ENCODE results near the gene EEPD1. TPM values are rescaled to one million over a fixed set of nuclear protein-coding genes. Genes with fewer than 3 reads are reported as not detected.
"Not testable (repeated sequence)": the region's sequence is repeated elsewhere in the genome, so short reads cannot be mapped to it uniquely, and the experiment has no call there.

EEPD1 gene
- total RNA-seq, 1 donor from 2014 or later: 14.0 TPM

- intact Hi-C loops (cut with DNase I): loop anchor here (2.0 to 10.0 kb wide), 4 partner anchors 35 to 313 kb away; partner anchors contain the start of genes EEPD1 and SEPTIN7
- H3K36me3 ChIP-seq: no peaks in the 10 kb centered on the region
Measured at GRCh38 chr7:36117203-36117840, 35.7 kb upstream of the EEPD1 start.

DNA sequence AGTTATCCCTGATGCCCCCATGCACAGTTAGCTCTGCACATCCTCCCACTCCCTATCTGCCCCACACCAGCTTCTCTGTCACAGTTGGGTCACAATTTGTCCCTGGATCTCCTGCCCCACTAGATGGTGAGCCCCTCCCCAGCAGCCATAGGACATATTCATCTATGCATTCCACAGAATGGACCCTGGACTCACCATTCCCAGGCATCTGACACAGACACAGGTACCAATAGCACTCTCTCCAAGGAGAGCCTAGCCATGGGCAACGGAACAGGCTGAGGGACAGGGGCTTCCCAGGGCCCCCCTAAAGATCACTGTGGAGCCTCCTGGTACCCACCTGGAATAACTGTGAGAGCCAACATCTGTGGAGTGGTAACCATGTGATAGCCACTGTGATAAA lies 34.7 kb upstream of the EEPD1 start:
- intact Hi-C loops (cut with DNase I): loop anchor here (5.0 to 10.0 kb wide), 3 partner anchors 71 to 314 kb away; partner anchors contain the start of gene SEPTIN7
- Histone ChIP-seq H3K36me3 (no peaks in the 10 kb centered on the region), H3K4me3 (no peak overlapping the region), H3K27me3 (no peaks in the 10 kb centered on the region), H3K27ac (peak overlapping the region; percentile 78 to 82), H3K4me1 (peaks cover 24 to 45% of the 10 kb centered on the region in 2 donors), H3K9me3 (no peaks in the 10 kb centered on the region)
- no peak for DNase-seq (ENCODE audit: low spot score in 2 of 2)
- TF ChIP-seq, protein P1, sequence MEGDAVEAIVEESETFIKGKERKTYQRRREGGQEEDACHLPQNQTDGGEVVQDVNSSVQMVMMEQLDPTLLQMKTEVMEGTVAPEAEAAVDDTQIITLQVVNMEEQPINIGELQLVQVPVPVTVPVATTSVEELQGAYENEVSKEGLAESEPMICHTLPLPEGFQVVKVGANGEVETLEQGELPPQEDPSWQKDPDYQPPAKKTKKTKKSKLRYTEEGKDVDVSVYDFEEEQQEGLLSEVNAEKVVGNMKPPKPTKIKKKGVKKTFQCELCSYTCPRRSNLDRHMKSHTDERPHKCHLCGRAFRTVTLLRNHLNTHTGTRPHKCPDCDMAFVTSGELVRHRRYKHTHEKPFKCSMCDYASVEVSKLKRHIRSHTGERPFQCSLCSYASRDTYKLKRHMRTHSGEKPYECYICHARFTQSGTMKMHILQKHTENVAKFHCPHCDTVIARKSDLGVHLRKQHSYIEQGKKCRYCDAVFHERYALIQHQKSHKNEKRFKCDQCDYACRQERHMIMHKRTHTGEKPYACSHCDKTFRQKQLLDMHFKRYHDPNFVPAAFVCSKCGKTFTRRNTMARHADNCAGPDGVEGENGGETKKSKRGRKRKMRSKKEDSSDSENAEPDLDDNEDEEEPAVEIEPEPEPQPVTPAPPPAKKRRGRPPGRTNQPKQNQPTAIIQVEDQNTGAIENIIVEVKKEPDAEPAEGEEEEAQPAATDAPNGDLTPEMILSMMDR (IDR thresholded peaks at IDR 0.05): no peak

More at GRCh38 chr7:36117203-36117840, 35.7 kb upstream of the EEPD1 start:
- Histone ChIP-seq H3K27me3 (no peaks in the 10 kb centered on the region), H3K27ac (peak overlapping the region; percentile 78 to 82), H3K9me3 (no peaks in the 10 kb centered on the region), H3K4me1 (peaks cover 24 to 45% of the 10 kb centered on the region in 2 donors), H3K4me3 (no peak overlapping the region)
- TF ChIP-seq, protein P1 (IDR thresholded peaks at IDR 0.05): no peak
- no peak for DNase-seq (ENCODE audit: low spot score in 2 of 2)

DNA sequence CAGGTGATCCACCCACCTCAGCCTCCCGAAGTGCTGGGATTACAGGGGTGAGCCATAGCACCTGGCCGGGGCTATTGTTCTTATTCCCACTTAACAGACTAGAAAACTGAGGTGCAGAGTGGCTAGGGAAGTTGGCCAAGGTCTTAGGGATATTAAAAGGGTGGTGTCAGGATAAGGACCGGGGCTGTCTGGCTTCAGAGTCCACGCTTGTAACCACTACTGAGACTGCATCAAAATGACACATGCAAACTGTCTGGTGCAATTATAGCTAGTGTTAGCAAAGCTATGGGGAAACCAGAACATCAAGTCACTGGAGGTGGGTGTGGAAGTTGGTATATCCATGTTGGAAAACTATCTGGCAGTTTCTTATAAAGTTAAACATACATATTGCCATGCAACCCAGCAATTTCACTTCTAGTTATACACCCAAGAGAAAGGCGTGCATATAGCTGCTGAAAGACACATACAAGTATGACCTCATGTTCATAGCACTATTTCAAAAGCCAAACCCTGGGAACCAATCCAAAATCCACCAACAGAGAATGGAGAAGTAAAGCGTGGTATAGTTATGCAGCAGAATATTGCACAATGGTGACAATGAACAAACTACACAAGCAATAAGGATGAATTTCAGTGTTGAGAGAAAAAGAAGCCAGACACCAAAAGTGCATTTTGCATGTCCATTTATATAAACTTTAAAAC lies 33.9 kb upstream of the EEPD1 start:
- TF ChIP-seq, protein P1 (IDR thresholded peaks at IDR 0.05): no peak
- Histone ChIP-seq H3K27ac (peak overlapping the region in 1 of 2 donors; percentile 78), H3K27me3 (no peaks in the 10 kb centered on the region), H3K4me3 (no peak overlapping the region), H3K4me1 (peaks cover 24 to 45% of the 10 kb centered on the region in 2 donors), H3K36me3 (no peaks in the 10 kb centered on the region), H3K9me3 (no peaks in the 10 kb centered on the region)
- DNase-seq (ENCODE audit: low spot score in 2 of 2): no peak
- intact Hi-C loops (cut with DNase I): loop anchor here (1.0 to 10.0 kb wide), 4 partner anchors 9 to 314 kb away; partner anchors contain the start of gene SEPTIN7

- H3K4me3 ChIP-seq; H3K36me3 ChIP-seq; H3K27me3 ChIP-seq; H3K27ac ChIP-seq; DNase-seq (ENCODE audit: low spot score in 2 of 2); H3K9me3 ChIP-seq: not testable (repeated sequence)
- intact Hi-C loops (cut with DNase I): loop anchor here (1.0 to 10.0 kb wide), 4 partner anchors 8 to 315 kb away; partner anchors contain the start of gene SEPTIN7
- peaks cover 24 to 45% of the 10 kb centered on the region in 2 donors for H3K4me1 ChIP-seq
Measured at GRCh38 chr7:36119983-36120646, 32.9 kb upstream of the EEPD1 start.

GRCh38 chr7:36125630-36126029 lies 27.4 kb upstream of the EEPD1 start:
- H3K4me1 ChIP-seq: peaks cover 6 to 15% of the 10 kb centered on the region in 2 donors
- H3K9me3 ChIP-seq; H3K4me3 ChIP-seq; H3K27ac ChIP-seq; H3K27me3 ChIP-seq; H3K36me3 ChIP-seq; DNase-seq (ENCODE audit: low spot score in 2 of 2): not testable (repeated sequence)
- intact Hi-C loops (cut with DNase I): loop anchor here (5.0 kb wide), 1 partner anchor 138 kb away; no protein-coding TSS in a partner anchor

DNA sequence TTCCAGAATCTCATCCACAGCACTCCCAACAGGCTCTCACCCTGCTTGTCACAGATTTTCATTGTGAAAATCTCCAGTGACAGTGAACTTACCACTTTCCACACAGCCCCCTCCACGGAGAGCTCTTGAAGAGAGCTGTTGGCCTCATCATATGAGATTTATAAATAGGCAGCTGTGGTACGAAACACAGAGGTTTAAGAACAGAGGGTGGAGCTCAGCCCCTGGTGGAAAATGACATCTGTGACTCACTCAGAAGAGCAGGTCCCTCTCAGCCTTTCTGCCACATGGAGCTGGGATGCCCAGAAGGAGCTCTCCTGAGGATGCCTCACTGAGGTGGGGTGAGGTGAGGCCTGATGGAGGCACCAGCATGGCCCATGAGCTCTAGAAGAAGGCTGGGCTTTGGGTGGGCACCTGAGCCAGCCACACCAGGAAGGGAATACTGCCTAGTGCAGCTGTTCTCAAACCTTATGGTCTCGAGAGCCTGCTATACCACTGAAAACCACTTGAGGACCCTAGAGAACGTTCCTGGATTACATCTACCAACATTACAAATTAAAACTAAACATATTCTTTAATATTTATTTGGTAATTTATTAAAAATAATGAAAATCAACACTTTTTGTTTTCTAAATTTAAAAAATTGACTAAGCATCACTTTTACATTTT lies 25.8 kb upstream of the EEPD1 start:
- Histone ChIP-seq H3K9me3 (no peaks in the 10 kb centered on the region), H3K4me1 (peaks cover 6 to 15% of the 10 kb centered on the region in 2 donors), H3K4me3 (no peak overlapping the region), H3K36me3 (no peaks in the 10 kb centered on the region), H3K27ac (peak overlapping the region in 1 of 2 donors; percentile 33), H3K27me3 (no peaks in the 10 kb centered on the region)
- intact Hi-C loops (cut with DNase I): loop anchor here (5.0 kb wide), 1 partner anchor 140 kb away; no protein-coding TSS in a partner anchor
- TF ChIP-seq, protein P1 (IDR thresholded peaks at IDR 0.05): no peak
- no peak for DNase-seq (ENCODE audit: low spot score in 2 of 2)
